Mucosa of descending colon (tissue), 3 donors: ENCODE data around the gene RIMKLA. TPM values are rescaled to one million over a fixed set of nuclear protein-coding genes. Genes with fewer than 3 reads are reported as not detected.

Experiments
- ATAC-seq: fragments of 200-7000 bp; cut with Tn5 transposase; one replicate; pipeline ENCODE4 v1.9.1; 2020; ENCODE audit warnings: mild to moderate bottlenecking, moderate library complexity
- DNase-seq, 3 donors: peaks; one replicate each; pipeline ENCODE4 v3.0.0-alpha.2; 2020
- H3K36me3 ChIP-seq: fragments of 200-600 bp; one replicate; pipeline ENCODE4 v1.8.0; 2021; ENCODE audit warnings: low read depth, mild to moderate bottlenecking
- H3K4me1 ChIP-seq: fragments of 200-600 bp; one replicate; pipeline ENCODE4 v1.8.0; 2021; ENCODE audit warnings: low read depth, mild to moderate bottlenecking
- H3K4me3 ChIP-seq: fragments of 200-600 bp; one replicate; pipeline ENCODE4 v1.8.0; 2021; ENCODE audit warnings: mild to moderate bottlenecking
- H3K9me3 ChIP-seq: fragments of 200-600 bp; one replicate; pipeline ENCODE4 v1.8.0; 2021; ENCODE audit warnings: mild to moderate bottlenecking
- CTCF ChIP-seq: fragments of 200-600 bp; IDR thresholded peaks from one replicate; pipeline ENCODE4 v1.8.0; 2022; ENCODE audit warnings: antibody characterized with exemption, mild to moderate bottlenecking
- intact Hi-C, 2 donors: fragments of 100-400 bp; cut with DNase I in 1 of 2; cut with micrococcal nuclease in 1 of 2; formaldehyde crosslinking; loops; one replicate each; pipeline versions ENCODE4 v1.11.0 to v1.11.1; 2022; cut with DNase I, micrococcal nuclease
- total RNA-seq, 3 donors: library from RNA; stranded (reverse); fragmentation: NEBNext Ultra II Directional in 2 of 3; extraction: Animal tissue kit (Norgen Biotek cat#: 25700) in 2 of 3; gene quantifications; one replicate each; pipeline versions ENCODE4 v1.2.1 to v1.2.4, GENCODE V29; 2021 to 2023
- donor health status: DM: no; HTN: no; CAD: no; lungs with moderate emphysema.
- donor health status: DM: no; HTN: no; CAD: no.
- donor health status: DM: no; HTN: yes; CAD: no.

The RIMKLA gene
- total RNA-seq, 3 donors from 2014 or later, result 13.3 to 18.9 (median 14.5) TPM

DNA sequence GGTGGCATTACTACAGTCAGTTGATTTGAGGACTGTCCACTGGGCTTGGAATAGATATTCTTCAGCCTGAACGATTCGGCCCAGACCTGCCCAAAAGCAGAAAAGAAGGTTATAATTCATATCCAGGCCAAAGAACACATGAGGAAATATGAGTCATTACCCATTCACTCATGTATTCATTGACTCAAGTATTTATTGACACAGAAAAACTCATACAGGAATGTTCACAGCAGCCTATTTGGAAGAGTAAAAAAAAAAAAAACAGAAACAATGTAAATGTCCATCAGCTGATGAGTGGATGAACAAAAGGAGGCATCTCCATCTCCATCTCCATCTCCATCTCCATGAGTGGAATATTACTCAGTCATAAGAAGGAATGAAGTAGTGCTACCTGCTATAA lies 59.3 kb downstream of the RIMKLA start:
- DNase-seq, result no peak
- H3K9me3 ChIP-seq, result no peaks in the 10 kb centered on the region
- H3K36me3 ChIP-seq, result no peaks in the 10 kb centered on the region
- no peaks in the 10 kb centered on the region for H3K4me1 ChIP-seq
- intact Hi-C loops, result no loop called here
- ATAC-seq, result peak; percentile 93
- no peak for TF ChIP-seq CTCF
- H3K4me3 ChIP-seq, result no peak overlapping the region

GRCh38 chr1:42442662-42443061 lies 62.1 kb downstream of the RIMKLA start:
- ATAC-seq, result peak; percentile 67
- peak in 1 of 3 donors; percentile 20 for DNase-seq
- H3K4me1 ChIP-seq, result no peaks in the 10 kb centered on the region
- intact Hi-C loops, result no loop called here
- H3K9me3 ChIP-seq, result no peaks in the 10 kb centered on the region
- H3K4me3 ChIP-seq, result no peak overlapping the region
- TF ChIP-seq CTCF, result no peak
- H3K36me3 ChIP-seq, result no peaks in the 10 kb centered on the region

- ATAC-seq, result no peak
- no peak for DNase-seq
- TF ChIP-seq CTCF, result no peak
- no peaks in the 10 kb centered on the region for H3K9me3 ChIP-seq
- H3K36me3 ChIP-seq, result no peaks in the 10 kb centered on the region
- H3K4me3 ChIP-seq, result no peak overlapping the region
- no peaks in the 10 kb centered on the region for H3K4me1 ChIP-seq
- intact Hi-C loops, result no loop called here
Measured at GRCh38 chr1:42449256-42449655, 68.7 kb downstream of the RIMKLA start.

- ATAC-seq (no peak), DNase-seq (no peak)
- Histone ChIP-seq H3K4me1 (no peaks in the 10 kb centered on the region), H3K4me3 (no peak overlapping the region), H3K9me3 (no peaks in the 10 kb centered on the region), H3K36me3 (no peaks in the 10 kb centered on the region)
- intact Hi-C loops, result no loop called here
- no peak for TF ChIP-seq CTCF
Measured at GRCh38 chr1:42450061-42450460, 69.5 kb downstream of the RIMKLA start.

GRCh38 chr1:42453386-42453785 lies 72.8 kb downstream of the RIMKLA start:
- intact Hi-C loops, result no loop called here
- TF ChIP-seq CTCF, result no peak
- no peak for ATAC-seq
- Histone ChIP-seq H3K36me3 (no peaks in the 10 kb centered on the region), H3K4me3 (no peak overlapping the region), H3K4me1 (peaks cover 11% of the 10 kb centered on the region), H3K9me3 (no peaks in the 10 kb centered on the region)
- DNase-seq, result no peak

DNA sequence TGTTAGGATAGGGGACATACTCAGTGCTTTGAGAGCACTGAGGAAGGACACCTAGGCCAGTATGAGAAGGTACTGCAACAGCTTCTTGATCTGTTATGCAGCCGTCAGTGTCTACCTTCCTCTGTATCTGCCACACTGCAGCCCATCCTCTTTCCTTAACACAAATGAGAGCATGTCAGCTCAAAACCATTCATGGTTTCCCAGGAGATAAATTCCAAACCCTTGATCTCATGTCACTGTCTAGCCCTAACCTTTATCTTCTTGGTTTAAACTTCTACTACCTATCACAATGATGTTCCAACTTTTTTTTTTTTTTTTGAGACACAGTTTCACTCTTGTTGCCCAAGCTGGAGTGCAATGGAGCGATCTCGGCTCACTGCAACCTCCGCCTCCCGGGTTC lies 73.8 kb downstream of the RIMKLA start:
- Histone ChIP-seq H3K4me1 (peaks cover 11% of the 10 kb centered on the region), H3K4me3 (no peak overlapping the region), H3K36me3 (no peaks in the 10 kb centered on the region), H3K9me3 (no peaks in the 10 kb centered on the region)
- TF ChIP-seq CTCF, result no peak
- intact Hi-C loops, result no loop called here
- no peak for ATAC-seq
- DNase-seq, result no peak
